Esophagus muscularis mucosa (tissue), 4 donors: ENCODE measurements around the gene STK32B.

Experiments
- EP300 ChIP-seq: sonication (generic); formaldehyde crosslinking; IDR thresholded peaks from one replicate; pipeline ENCODE4 v1.6.1; 2017; ENCODE audit warnings: antibody characterized with exemption
- POLR2A ChIP-seq: fragments of 450-650 bp; IDR thresholded peaks from one replicate; pipeline ENCODE4 v1.6.1; 2017; ENCODE audit warnings: antibody characterized with exemption, moderate library complexity, mild to moderate bottlenecking, low read depth
- POLR2AphosphoS5 ChIP-seq, 2 donors: sonication (generic); formaldehyde crosslinking; IDR thresholded peaks; one replicate each; pipeline ENCODE4 v1.6.1; 2017; ENCODE audit warnings: antibody characterized with exemption in 2 of 2
- TF ChIP-seq, protein P1 (sequence below), 3 experiments: fragments of 200-600 bp in 2 of 3; fragments of 450-650 bp in 1 of 3; sonication (generic) in 2 of 3; IDR thresholded peaks; one replicate each; pipeline ENCODE4 v1.5.1; 2017 to 2019; ENCODE audit warnings: antibody characterized with exemption in 3 of 3, mild to moderate bottlenecking in 2 of 3, moderate library complexity in 1 of 3

DNA sequence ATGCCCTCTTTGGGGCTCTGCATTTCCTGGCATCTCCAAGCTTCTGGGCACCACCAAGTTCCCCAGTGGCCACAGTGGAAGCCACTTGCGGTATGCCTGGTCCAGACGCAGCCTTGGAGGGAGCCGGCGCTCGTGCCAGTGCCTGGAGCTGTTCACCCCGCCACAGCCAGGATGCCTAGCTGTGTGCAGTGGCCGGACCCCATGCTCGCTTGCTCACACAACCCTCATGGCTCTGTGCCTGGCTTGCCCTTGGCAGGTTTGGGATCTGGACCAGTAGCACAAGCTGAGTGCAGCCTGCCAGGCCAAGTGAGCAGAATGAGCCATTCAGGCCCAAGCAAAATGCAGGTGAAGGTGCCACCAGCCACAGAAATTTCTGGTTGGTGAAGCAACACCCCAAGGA is 373.6 kb downstream of the STK32B start:
- TF ChIP-seq, protein P1, sequence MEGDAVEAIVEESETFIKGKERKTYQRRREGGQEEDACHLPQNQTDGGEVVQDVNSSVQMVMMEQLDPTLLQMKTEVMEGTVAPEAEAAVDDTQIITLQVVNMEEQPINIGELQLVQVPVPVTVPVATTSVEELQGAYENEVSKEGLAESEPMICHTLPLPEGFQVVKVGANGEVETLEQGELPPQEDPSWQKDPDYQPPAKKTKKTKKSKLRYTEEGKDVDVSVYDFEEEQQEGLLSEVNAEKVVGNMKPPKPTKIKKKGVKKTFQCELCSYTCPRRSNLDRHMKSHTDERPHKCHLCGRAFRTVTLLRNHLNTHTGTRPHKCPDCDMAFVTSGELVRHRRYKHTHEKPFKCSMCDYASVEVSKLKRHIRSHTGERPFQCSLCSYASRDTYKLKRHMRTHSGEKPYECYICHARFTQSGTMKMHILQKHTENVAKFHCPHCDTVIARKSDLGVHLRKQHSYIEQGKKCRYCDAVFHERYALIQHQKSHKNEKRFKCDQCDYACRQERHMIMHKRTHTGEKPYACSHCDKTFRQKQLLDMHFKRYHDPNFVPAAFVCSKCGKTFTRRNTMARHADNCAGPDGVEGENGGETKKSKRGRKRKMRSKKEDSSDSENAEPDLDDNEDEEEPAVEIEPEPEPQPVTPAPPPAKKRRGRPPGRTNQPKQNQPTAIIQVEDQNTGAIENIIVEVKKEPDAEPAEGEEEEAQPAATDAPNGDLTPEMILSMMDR (IDR thresholded peaks at IDR 0.05): no peak
- TF ChIP-seq POLR2A (no peak), POLR2AphosphoS5 (IDR thresholded peaks at IDR 0.05) (no peak), EP300 (no peak)
